BJ (cell line): ENCODE results near the gene CENPF. TPM values are rescaled to one million over a fixed set of nuclear protein-coding genes. Genes with fewer than 3 reads are reported as not detected.
"Not testable (repeated sequence)": the region's sequence is repeated elsewhere in the genome, so short reads cannot be mapped to it uniquely, and the experiment has no call there.

Source experiments
- CTCF ChIA-PET: fragments of 350-600 bp; formaldehyde crosslinking; extraction: SDS; loops from one replicate; lab custom pipeline; 2021; ENCODE audit warnings: antibody characterized with exemption, inconsistent platforms; lab: Yijun Ruan, JAX
- POLR2A ChIA-PET: fragments of 300-600 bp; sonication (Branson Sonifier 250); formaldehyde crosslinking; extraction: SDS; loops from one replicate; lab custom pipeline; 2021; ENCODE audit warnings: antibody characterized with exemption; lab: Charles Lee
- DNase-seq: peaks from one replicate; pipeline ENCODE4 v3.0.0-alpha.2; 2011; ENCODE audit warnings: low read depth
- H3K27me3 ChIP-seq: 2 replicates; pipeline ENCODE4 v1.6.0; 2011; ENCODE audit warnings: low read length; ENCODE audit not compliant: control insufficient read depth, insufficient read depth
- H3K36me3 ChIP-seq: 2 replicates; pipeline ENCODE4 v1.5.1; 2011; ENCODE audit warnings: low read length; ENCODE audit not compliant: control insufficient read depth, insufficient read depth
- H3K4me3 ChIP-seq: 2 replicates; pipeline ENCODE4 v1.5.1; 2011; ENCODE audit warnings: low read depth, mild to moderate bottlenecking, control low read depth, low read length
- CTCF ChIP-seq: IDR thresholded peaks from 2 replicates; pipeline ENCODE4 v1.5.1; 2011; ENCODE audit warnings: low read depth, mild to moderate bottlenecking, control low read depth, inconsistent platforms, low read length, moderate library complexity; ENCODE audit not compliant: insufficient read depth
- polyA plus RNA-seq: library from polyadenylated mRNA; depleted of rRNA; stranded (reverse); fragments of >200 nt; gene quantifications from 2 replicates; pipeline ENCODE4 v1.2.3, GENCODE V29; 2011

CENPF gene
- polyA plus RNA-seq, 1 experiment, result 10.9 TPM

GRCh38 chr1:214584805-214585766 is 17.9 kb upstream of the CENPF start:
- CTCF ChIA-PET, result interaction anchor here (0.6 to 19.9 kb wide), 28 partner anchors 10 to 939 kb away, joined by 3 to 473 read pairs (median 5); partner anchors contain the start of gene PTPN14
- no peaks in the 10 kb centered on the region for H3K36me3 ChIP-seq
- no peaks in the 10 kb centered on the region for H3K27me3 ChIP-seq
- TF ChIP-seq CTCF, result peak; percentile 75
- no peak for DNase-seq
- POLR2A ChIA-PET, result no interaction called here
- no peak overlapping the region for H3K4me3 ChIP-seq

GRCh38 chr1:214586621-214587020 is 16.4 kb upstream of the CENPF start:
- Histone ChIP-seq H3K27me3 (no peaks in the 10 kb centered on the region), H3K36me3 (no peaks in the 10 kb centered on the region), H3K4me3 (no peak overlapping the region)
- no peak for DNase-seq
- no peak for TF ChIP-seq CTCF
- ChIA-PET CTCF (interaction anchor here (0.7 to 19.9 kb wide), 8 partner anchors 38 to 940 kb away, joined by 3 to 473 read pairs (median 6); no protein-coding TSS in a partner anchor), POLR2A (no interaction called here)

- ChIA-PET CTCF (interaction anchor here (0.6 to 19.9 kb wide), 10 partner anchors 37 to 940 kb away, joined by 3 to 473 read pairs (median 6); no protein-coding TSS in a partner anchor), POLR2A (no interaction called here)
- Histone ChIP-seq H3K27me3 (no peaks in the 10 kb centered on the region), H3K4me3 (no peak overlapping the region), H3K36me3 (no peaks in the 10 kb centered on the region)
- no peak for DNase-seq
- no peak for TF ChIP-seq CTCF
Measured at GRCh38 chr1:214587165-214587564, 15.8 kb upstream of the CENPF start.

- DNase-seq, result no peak
- POLR2A ChIA-PET, result no interaction called here
- no peaks in the 10 kb centered on the region for H3K27me3 ChIP-seq
- TF ChIP-seq CTCF, result no peak
- H3K36me3 ChIP-seq, result no peaks in the 10 kb centered on the region
- H3K4me3 ChIP-seq, result no peak overlapping the region
- CTCF ChIA-PET, result interaction anchor here (2.3 to 19.9 kb wide), 2 partner anchors 256 to 327 kb away, joined by 9 to 473 read pairs; no protein-coding TSS in a partner anchor
Measured at GRCh38 chr1:214588963-214589597, 13.9 kb upstream of the CENPF start.

GRCh38 chr1:214590696-214591095 is 12.3 kb upstream of the CENPF start:
- Histone ChIP-seq H3K36me3 (no peaks in the 10 kb centered on the region), H3K4me3 (no peak overlapping the region), H3K27me3 (no peaks in the 10 kb centered on the region)
- ChIA-PET POLR2A (no interaction called here), CTCF (interaction anchor here (1.1 to 19.9 kb wide), 2 partner anchors 257 to 377 kb away, joined by 3 to 473 read pairs; no protein-coding TSS in a partner anchor)
- 0 out of 2 replicates have a peak, but pooled peaks have one; percentile 3 for TF ChIP-seq CTCF
- no peak for DNase-seq

- CTCF ChIA-PET, result interaction anchor here (1.0 to 19.9 kb wide), 4 partner anchors 9 to 935 kb away, joined by 3 to 473 read pairs (median 6); no protein-coding TSS in a partner anchor
- H3K4me3 ChIP-seq, POLR2A ChIA-PET: not testable (repeated sequence)
Measured at GRCh38 chr1:214591918-214592317, 11.1 kb upstream of the CENPF start.

More at GRCh38 chr1:214591918-214592317, 11.1 kb upstream of the CENPF start:
- H3K27me3 ChIP-seq, H3K36me3 ChIP-seq, DNase-seq: not testable (repeated sequence)
